Upper lobe of right lung (tissue), 1 donor: ENCODE results near the gene IRF6. TPM values are rescaled to one million over a fixed set of nuclear protein-coding genes. Genes with fewer than 3 reads are reported as not detected.

Experiments used
- ATAC-seq: fragments of 200-7000 bp; cut with Tn5 transposase; one replicate; pipeline ENCODE4 v1.9.1; 2020; ENCODE audit warnings: mild to moderate bottlenecking, moderate library complexity
- DNase-seq: peaks from one replicate; pipeline ENCODE4 v3.0.0-alpha.2; 2020
- H3K27ac ChIP-seq: fragments of 200-600 bp; one replicate; pipeline ENCODE4 v1.8.0; 2022
- H3K27me3 ChIP-seq: fragments of 200-600 bp; one replicate; pipeline ENCODE4 v1.8.0; 2022; ENCODE audit warnings: mild to moderate bottlenecking
- H3K36me3 ChIP-seq: fragments of 200-600 bp; one replicate; pipeline ENCODE4 v1.8.0; 2022
- H3K4me1 ChIP-seq: fragments of 200-600 bp; one replicate; pipeline ENCODE4 v1.8.0; 2022
- H3K4me3 ChIP-seq: fragments of 200-600 bp; one replicate; pipeline ENCODE4 v1.8.0; 2022; ENCODE audit warnings: mild to moderate bottlenecking
- H3K9me3 ChIP-seq: fragments of 200-600 bp; one replicate; pipeline ENCODE4 v1.8.0; 2022
- intact Hi-C: fragments of 100-400 bp; cut with DNase I; formaldehyde crosslinking; loops from one replicate; pipeline ENCODE4 v1.11.0; 2022
- total RNA-seq: library from RNA; stranded (reverse); fragmentation: NEBNext Ultra II Directional; extraction: Animal tissue kit (Norgen Biotek cat#: 25700); gene quantifications from one replicate; pipeline ENCODE4 v1.2.1, GENCODE V29; 2021
- TF ChIP-seq, protein P1 (sequence below): fragments of 200-600 bp; IDR thresholded peaks from one replicate; pipeline ENCODE4 v1.8.0; 2022; ENCODE audit warnings: antibody characterized with exemption
- donor health status: DM: no; HTN: yes; CAD: no; lungs with severe emphysema.

The IRF6 gene
- total RNA-seq, 1 donor from 2014 or later: 17.9 TPM

DNA sequence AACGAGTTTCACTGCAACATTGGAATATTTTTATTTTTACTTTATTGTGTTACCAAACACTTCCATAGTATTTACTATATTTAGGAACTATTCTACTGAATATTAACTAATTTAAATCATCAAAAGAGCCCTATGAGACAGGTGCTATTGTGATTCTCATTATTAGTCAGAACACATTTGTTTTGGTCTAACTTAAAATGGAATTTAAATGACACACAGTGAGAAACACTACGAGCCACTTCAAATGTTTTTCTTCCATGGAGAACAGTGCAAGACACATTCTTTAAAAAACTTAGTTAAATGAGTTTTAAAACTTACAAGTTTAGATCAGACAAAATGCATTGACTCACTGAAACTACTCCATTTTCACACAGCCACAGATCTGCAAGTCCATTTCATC lies 56.7 kb downstream of the IRF6 start:
- Histone ChIP-seq H3K36me3 (no peaks in the 10 kb centered on the region), H3K4me3 (no peak overlapping the region), H3K27ac (no peak overlapping the region), H3K9me3 (no peaks in the 10 kb centered on the region), H3K4me1 (peaks cover 5% of the 10 kb centered on the region), H3K27me3 (no peaks in the 10 kb centered on the region)
- TF ChIP-seq, protein P1, sequence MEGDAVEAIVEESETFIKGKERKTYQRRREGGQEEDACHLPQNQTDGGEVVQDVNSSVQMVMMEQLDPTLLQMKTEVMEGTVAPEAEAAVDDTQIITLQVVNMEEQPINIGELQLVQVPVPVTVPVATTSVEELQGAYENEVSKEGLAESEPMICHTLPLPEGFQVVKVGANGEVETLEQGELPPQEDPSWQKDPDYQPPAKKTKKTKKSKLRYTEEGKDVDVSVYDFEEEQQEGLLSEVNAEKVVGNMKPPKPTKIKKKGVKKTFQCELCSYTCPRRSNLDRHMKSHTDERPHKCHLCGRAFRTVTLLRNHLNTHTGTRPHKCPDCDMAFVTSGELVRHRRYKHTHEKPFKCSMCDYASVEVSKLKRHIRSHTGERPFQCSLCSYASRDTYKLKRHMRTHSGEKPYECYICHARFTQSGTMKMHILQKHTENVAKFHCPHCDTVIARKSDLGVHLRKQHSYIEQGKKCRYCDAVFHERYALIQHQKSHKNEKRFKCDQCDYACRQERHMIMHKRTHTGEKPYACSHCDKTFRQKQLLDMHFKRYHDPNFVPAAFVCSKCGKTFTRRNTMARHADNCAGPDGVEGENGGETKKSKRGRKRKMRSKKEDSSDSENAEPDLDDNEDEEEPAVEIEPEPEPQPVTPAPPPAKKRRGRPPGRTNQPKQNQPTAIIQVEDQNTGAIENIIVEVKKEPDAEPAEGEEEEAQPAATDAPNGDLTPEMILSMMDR: no peak
- DNase-seq (no peak), ATAC-seq (no peak)
- intact Hi-C loops: no loop called here

DNA sequence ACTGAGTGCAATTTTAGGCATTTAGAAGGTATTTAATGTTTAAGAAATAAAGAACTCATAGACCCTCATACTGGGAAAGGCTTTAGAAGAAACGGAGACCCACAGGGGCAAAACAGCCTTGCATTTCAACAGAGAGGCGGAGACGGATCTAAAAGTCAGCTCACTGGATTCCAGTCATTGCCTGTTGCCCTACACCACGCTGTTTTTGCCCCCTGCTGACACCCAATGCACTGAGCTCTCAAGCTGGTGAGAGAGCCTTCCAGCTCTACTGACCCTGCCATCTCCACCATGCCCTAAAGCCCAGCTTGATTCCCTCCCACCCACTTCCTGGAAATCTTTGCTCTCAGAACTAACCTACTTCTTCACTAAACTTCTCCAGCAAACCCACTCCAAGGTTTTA lies 57.3 kb downstream of the IRF6 start:
- H3K27ac ChIP-seq: no peak overlapping the region
- H3K4me1 ChIP-seq: peaks cover 5% of the 10 kb centered on the region
- no peaks in the 10 kb centered on the region for H3K36me3 ChIP-seq
- no peaks in the 10 kb centered on the region for H3K27me3 ChIP-seq
- H3K4me3 ChIP-seq: no peak overlapping the region
- TF ChIP-seq, protein P1: no peak
- DNase-seq (no peak), ATAC-seq (no peak)
- intact Hi-C loops: no loop called here
- H3K9me3 ChIP-seq: no peaks in the 10 kb centered on the region

DNA sequence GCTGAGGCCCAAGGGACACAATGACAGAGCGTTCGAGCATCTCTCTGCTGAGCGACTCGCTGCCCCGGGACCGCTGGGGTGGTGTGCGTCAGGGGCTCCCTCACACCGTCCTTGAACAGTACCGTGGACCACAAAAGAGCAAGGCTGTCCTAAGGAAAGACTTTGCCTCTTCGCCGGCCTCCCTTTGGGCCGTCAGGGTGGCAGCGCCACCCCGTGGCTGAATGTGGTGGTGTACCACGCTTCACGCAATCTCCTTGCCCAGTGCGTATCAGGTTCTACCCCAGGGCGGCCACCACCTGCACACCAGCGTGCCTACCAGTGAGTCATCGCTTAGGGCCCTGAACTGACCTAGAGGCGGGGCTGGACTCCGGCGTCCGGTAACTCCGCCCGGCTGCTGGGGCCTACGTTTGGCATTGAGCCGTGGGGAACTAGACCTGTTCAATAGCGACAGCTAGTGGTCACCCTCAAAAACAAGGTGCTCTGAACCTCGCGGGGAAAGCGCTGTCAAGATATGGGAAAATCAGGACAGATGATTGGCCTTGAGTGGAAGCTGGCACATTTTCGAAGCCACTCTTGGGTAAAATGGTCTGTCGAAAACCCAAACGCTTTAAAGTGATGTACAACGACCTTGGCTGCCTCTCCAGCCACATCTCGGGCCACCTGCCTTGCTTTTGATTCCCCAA lies 58.2 kb downstream of the IRF6 start:
- Histone ChIP-seq H3K27me3 (no peaks in the 10 kb centered on the region), H3K27ac (peak overlapping the region; percentile 63), H3K4me1 (peaks cover 5% of the 10 kb centered on the region), H3K4me3 (peak overlapping the region; percentile 36), H3K36me3 (no peaks in the 10 kb centered on the region), H3K9me3 (no peaks in the 10 kb centered on the region)
- ATAC-seq (peak; percentile 99), DNase-seq (peak; percentile 95)
- intact Hi-C loops: no loop called here
- TF ChIP-seq, protein P1: peak; percentile 83

DNA sequence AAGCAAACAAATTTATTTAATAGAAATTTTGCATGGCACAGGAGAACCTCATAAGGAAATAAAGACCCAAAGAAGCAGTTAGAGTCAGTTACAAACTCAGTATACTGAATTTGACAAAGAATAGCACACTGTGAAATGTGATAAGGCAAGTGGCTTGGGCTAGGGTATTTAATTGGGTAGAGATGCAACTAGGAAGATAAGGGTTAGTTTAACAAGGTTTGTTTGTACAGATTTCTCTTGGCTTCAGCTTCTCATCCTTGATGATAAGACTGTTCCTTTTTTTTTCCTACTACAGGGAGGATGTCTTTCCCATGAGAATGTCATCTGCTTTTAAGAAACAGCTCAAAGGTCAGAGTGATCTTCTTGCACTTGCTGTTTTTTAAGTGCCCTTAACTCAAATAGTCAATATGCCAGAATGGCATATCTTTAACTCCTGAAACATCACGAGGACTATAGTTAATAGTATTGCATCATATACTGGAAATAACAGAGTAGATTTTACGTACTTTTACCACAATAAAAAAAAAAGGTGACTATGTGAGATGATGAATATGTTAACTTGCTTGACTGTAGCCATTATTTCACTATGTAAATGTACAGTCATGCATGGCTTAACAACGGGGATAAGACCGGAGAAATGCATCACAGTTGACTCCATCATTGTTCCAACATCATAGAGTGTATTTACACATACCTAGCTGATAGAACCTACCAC lies 59.3 kb downstream of the IRF6 start:
- intact Hi-C loops: no loop called here
- no peak for ATAC-seq
- TF ChIP-seq, protein P1: no peak

DNA sequence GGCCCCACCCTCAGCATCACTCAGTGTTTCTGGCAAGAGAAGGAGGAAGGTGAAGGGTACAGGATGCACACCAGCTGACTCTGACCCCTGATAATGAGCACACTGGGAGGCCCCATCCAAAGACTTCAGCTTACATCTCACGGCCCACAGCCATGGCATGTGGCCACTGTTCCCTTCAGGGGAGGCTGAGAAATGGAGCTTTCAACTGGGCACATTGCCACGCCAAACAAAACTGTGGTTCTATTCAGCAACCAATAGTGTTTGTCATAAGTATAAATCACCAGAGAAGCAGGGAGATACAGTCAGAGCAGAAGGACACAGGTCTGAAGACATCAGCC lies 62.8 kb downstream of the IRF6 start:
- no peak overlapping the region for H3K27ac ChIP-seq
- no peaks in the 10 kb centered on the region for H3K27me3 ChIP-seq
- peaks cover 5% of the 10 kb centered on the region for H3K4me1 ChIP-seq
- H3K9me3 ChIP-seq: no peaks in the 10 kb centered on the region
- no peak for ATAC-seq
- no peaks in the 10 kb centered on the region for H3K36me3 ChIP-seq
- TF ChIP-seq, protein P1: no peak
- H3K4me3 ChIP-seq: no peak overlapping the region
- DNase-seq: no peak
- intact Hi-C loops: no loop called here

More for the DNA sequence above, 59.3 kb downstream of the IRF6 start:
- no peak overlapping the region for H3K4me3 ChIP-seq
- no peak overlapping the region for H3K27ac ChIP-seq
- no peaks in the 10 kb centered on the region for H3K36me3 ChIP-seq
- peaks cover 5% of the 10 kb centered on the region for H3K4me1 ChIP-seq
- no peaks in the 10 kb centered on the region for H3K9me3 ChIP-seq
- no peak for DNase-seq
- H3K27me3 ChIP-seq: no peaks in the 10 kb centered on the region
